Caki2 (cell line): ENCODE data around the gene BACH2. TPM values are rescaled to one million over a fixed set of nuclear protein-coding genes. Genes with fewer than 3 reads are reported as not detected.

Experiments
- DNase-seq: peaks from one replicate; pipeline ENCODE4 v3.0.0-alpha.2; 2015; ENCODE audit warnings: low read depth
- in situ Hi-C: cut with HindIII; loops from 2 replicates; pipeline ENCODE4 v1.10.0; 2016; ENCODE audit warnings: low sequenced_read_pairs, low pct_unique_long_range_greater_than_20kb, mixed read lengths
- total RNA-seq: library from RNA; depleted of rRNA; stranded (reverse); fragments of >200 nt; shearing (Covaris generic); gene quantifications from 2 replicates; pipeline ENCODE4 v1.2.3, GENCODE V29; 2014; ENCODE audit warnings: low replicate concordance

Gene BACH2
- total RNA-seq, 1 experiment from 2014 or later: 8.1 TPM

DNA sequence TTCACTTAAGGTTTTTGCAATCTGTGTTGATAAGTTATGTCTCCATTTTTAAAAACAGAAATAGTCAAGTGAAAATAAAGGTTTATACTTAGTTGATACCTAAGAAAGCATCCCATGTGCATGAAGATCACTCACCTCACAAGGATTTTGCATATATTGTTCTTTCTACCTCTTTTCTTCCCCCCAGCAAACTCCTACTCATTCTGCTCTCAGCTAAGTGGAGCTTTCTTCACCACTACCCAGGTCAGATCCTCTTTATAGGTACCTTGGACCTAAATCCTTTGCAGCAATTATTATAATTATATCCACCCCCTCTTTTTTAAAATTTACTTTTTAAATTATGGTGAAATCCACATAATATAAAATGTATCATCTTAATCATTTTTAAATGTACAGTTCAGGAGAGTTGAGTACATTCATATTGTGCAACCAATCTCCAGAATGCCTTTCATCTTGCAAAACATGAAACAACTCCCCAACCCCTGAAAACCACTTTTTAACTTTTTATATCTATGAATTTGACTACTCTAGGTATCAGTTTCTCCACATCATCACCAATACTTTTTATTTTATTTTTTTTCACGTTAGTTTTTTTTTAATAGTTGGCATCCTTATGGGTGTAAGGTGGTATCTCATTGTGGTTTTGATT lies 9.3 kb upstream of the BACH2 start:
- in situ Hi-C loops: no loop called here

DNA sequence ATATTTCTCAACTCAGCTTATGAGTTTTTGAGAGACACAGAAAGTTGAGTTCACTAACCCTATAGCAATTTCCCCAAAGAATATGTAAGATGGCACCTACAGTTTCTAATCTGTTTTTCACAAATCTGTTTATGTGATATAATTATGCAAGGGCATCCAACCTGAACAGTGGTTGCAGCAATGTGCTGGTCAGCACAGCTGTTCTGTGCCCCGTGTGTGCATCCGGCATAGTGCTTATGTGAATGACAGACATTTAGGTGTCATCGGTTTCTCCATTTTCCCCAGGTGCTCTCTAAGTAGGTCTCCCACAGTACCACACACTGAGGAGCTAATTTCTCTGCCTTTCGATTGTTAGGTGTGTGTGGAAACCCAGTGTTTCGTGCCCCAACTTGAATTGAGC lies 7.7 kb upstream of the BACH2 start:
- in situ Hi-C loops: no loop called here

More for the DNA sequence above, 9.3 kb upstream of the BACH2 start:
- DNase-seq: no peak

DNA sequence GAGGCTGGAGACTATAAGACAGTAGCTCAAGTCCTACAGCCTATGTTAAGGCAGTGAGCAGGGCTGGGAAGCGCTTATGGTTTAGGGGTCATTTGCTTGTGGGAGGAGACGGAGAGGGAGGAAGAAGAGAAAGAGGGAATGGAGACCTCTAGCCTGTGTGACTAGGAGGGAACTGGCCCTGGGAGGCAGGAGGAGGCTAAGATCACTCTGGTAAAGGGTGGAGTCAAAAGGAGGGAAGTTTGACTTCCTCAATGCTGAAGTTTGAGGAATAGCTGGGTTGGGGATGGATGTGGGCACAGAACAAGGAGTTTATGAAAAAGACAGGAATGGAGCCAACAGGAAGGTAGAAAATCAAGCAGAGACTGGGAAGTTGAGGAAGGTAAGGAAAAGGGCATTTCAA lies 6.4 kb upstream of the BACH2 start:
- in situ Hi-C loops: no loop called here

More for the DNA sequence above, 7.7 kb upstream of the BACH2 start:
- no peak for DNase-seq

DNA sequence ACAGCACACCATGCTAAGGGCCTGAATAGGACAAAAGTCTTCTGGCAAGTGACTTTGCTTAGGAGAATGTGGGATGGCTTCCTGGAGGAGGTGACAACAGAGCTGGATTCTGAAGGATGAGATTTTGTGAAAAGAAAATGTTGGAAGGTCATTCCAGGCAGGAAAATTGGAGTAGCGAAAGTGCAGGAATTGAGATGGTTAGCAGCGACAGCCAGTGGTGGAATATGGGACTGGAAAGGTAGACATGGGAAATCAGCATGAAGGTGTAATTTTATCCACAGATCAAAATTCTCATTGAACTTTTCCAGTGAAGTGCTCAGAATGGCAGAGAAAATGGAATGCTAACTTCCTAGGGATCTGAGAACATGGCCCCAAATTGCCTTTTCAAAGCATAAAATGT lies 5.7 kb upstream of the BACH2 start:
- in situ Hi-C loops: no loop called here
- DNase-seq: no peak

More for the DNA sequence above, 6.4 kb upstream of the BACH2 start:
- no peak for DNase-seq

DNA sequence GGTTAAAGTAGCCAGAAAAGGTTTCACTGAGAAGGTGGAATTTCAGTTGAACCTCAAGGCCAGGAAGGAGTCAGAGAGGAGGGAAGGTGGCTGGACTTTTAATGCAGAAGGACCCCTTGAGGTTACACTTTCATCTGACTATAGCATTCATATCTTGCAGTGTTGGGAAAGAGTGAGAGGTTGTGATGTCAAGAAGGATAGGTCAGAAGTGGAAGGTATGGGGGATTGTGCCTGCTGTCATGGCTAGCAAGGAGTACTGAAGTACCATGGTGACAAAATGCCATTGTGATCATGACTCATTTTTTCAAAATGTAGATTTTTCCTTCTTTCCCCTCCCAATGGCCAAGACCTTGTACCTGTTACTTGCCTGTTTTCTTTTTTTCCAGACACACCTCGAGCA lies 5.2 kb upstream of the BACH2 start:
- in situ Hi-C loops: no loop called here
- no peak for DNase-seq

DNA sequence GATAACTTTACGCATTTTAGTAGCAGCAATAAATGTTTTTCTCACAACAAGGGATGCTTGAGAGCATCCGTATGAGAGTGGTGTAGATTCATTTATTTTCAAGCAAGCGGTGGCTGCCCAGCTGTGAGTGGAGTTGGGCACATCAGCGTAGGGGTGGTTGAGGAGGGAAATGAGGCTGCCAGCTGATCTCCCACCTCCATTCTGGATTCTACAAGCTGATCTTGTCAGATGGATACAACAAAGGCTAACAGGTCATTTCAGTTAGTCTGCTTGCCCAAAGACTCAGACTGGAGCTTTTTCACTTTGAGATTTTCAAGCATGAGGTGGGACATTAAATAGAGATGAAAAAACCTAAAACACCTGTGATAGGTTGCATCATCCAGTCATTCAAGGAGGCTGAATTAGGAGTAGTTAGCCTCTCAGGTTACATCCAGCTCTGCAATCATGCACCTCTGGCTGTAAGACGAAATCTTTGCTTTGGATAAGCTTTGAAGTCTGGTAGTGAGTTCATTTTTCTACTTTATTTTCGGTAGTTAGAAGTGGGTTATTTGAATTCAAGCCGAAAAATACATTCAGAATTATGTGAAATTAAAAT lies 1.9 kb upstream of the BACH2 start:
- in situ Hi-C loops: loop anchor here (25.0 kb wide), 1 partner anchor 311 kb away; no protein-coding TSS in a partner anchor
- DNase-seq: no peak

DNA sequence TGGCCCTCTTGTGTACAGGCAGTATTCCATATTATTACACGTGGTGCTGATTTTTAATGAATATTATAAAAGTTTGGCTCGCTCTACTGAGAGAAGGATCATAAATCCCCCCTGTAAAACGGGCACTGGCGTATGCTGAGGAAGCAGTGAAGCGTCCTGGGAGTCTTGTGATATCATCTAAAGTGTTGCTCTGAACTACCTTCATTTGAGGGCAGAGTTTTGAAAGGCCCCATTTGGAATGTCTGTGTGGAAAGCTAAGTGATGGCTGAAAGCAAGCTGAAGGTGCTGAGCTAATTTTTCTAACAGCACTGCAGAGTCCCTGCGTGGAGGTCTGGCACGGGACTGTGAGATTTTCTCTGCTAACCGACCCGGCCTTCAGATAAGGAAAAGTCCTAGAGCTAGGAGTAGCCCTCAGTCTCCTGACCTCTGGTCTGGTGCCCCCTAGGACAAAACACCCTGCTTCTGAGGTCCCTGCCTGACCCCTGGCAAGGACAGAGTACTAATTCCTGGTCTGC lies 1.3 kb upstream of the BACH2 start:
- no peak for DNase-seq
- in situ Hi-C loops: loop anchor here (25.0 kb wide), 1 partner anchor 311 kb away; no protein-coding TSS in a partner anchor

DNA sequence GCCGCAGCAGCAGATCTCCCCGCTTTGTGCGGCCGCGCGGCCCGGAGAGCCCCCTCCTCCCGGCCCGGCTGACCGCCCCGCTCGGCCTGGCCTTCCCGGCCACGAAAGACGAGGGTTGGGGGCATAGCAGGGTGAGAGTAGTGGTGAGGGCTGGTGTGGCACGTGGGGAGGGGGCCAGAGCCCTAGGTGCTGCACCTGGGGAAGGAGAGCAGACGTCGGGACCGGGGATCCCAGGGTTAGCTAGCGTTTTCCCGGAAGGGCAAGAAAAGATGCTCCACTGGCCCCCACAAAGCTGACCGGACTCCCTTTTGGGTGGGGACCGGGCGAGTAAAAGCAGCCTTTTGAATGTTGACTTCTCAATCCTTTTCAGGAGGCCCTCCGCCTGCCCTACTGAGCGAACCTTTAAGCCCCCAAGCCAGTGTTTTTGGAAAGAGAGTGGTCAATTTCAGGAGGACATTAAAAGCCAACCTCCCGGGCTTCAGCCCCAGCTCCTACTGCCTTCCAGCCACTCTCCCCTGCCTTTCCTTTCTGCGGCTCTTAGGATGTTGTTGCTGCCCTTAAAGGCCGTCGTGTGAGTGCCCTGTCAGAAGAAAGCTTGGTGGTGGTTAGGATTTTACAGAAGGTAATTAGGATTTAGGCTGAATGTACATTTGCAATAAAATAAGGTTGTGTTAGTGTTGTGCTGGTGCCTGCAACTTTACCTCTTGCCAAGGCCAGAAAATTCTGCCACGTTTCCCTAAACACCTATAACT lies 648 bp upstream of the BACH2 start:
- in situ Hi-C loops: loop anchor here (25.0 kb wide), 1 partner anchor 310 kb away; no protein-coding TSS in a partner anchor
- peak; percentile 8 for DNase-seq

DNA sequence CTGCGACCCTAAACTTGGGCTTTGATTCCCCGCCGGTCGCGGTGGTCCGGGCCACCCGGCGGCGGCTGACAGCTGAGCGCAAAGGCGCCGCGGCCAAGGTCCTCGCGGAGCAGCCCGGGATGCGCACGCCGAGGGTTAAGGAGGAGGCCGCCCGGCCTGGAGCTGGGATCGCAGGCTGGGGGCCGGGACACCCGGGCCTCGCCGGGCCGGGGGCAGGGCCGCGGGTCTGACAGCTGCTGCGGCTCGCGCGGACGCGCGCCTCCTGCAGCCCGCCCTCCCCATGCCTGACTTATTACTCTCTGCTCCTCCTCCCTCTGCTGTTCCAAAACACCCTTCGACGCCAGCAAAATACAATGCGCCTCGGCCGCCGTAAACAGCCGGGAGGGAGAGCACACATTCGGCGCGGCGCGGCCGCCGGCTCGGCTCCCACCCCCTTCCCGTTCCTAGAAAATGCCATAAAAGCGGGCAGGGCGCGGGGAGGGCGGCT lies 746 bp downstream of the BACH2 start:
- in situ Hi-C loops: loop anchor here (25.0 kb wide), 1 partner anchor 309 kb away; no protein-coding TSS in a partner anchor
- peak; percentile 74 for DNase-seq

DNA sequence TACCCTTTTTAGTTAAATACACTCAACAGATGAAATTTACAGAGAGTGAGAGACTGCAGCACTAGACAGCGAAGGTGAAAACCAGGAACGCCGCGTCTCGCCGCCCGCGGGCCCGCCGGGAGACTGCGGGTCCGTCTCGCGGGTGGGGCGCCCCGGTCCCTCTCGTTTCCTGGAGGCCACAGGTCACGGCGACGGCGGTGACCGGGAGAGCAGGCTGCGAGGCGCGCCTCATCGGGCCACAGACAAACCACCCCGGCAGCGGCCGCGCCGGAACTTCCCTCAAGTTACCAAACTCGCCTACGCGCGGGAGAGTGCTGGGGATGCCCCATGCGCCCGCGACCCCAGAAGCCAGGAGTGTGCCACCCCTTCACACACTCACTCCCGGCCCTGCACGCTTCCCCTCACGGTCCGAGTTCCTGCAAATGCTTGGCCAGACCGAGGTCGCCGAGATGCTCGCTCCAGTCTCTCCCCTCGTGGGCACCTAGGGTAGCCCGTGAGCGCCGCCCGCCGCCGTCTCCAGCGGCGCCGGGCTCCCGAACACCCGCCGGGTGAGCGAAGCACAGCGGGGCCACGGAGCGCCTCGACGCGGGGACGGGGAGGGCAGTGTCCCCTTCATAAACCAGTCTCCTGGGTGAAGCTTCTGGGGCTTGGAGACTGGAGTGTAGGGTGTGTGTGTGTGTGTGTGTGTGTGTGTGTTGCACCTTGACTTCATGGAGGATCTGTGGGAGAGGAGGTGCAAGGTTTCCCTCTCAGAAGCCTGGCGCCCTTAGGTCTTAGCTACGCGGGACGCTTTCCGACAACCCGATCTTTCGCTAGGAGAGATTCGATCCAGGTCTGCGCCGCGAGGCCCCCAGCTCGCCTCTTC lies 1.4 kb downstream of the BACH2 start:
- in situ Hi-C loops: loop anchor here (25.0 kb wide), 1 partner anchor 308 kb away; no protein-coding TSS in a partner anchor
- DNase-seq: peak; percentile 61

DNA sequence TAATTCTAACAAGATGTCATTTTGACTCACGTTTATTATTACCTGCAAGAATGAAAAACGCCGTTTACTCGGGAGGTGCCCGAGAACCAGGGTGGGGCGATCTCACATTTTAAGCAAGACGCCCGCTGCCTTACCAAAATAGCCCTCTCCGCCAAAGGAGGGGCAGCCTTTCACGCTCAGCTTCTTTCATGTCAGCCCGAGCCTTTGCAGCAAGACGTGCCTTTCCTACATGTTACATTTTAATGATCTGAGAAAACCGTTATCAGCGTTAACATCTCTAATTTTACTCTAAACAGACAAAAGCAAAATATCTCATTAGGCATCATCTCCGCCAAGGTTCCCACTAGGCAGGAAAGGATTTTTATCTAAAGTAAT lies 2.0 kb downstream of the BACH2 start:
- in situ Hi-C loops: loop anchor here (25.0 kb wide), 1 partner anchor 307 kb away; no protein-coding TSS in a partner anchor
- DNase-seq: no peak

DNA sequence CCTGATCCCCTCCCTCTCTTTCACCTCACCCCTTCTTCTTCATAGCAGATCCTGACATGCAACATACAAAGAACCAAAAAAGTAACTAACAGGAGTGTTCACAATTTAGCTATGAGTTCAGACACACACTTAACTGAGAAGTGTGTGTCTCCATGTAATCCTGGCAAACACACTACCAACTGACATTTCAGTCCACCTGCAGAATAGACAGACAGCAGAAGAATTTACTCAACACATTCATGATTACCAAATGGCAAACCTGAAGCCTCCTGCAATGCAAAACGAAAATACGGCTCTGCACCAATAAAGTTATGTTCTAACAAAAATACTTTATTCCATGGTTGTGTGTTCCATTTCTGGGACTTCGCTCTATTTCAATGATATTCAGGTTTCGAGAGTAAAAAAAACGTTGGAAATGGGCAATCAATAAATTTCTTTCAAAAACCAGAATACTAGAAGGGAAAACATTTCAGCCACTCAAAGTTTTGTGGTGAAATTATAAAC lies 2.6 kb downstream of the BACH2 start:
- in situ Hi-C loops: loop anchor here (25.0 kb wide), 1 partner anchor 307 kb away; no protein-coding TSS in a partner anchor
- no peak for DNase-seq

DNA sequence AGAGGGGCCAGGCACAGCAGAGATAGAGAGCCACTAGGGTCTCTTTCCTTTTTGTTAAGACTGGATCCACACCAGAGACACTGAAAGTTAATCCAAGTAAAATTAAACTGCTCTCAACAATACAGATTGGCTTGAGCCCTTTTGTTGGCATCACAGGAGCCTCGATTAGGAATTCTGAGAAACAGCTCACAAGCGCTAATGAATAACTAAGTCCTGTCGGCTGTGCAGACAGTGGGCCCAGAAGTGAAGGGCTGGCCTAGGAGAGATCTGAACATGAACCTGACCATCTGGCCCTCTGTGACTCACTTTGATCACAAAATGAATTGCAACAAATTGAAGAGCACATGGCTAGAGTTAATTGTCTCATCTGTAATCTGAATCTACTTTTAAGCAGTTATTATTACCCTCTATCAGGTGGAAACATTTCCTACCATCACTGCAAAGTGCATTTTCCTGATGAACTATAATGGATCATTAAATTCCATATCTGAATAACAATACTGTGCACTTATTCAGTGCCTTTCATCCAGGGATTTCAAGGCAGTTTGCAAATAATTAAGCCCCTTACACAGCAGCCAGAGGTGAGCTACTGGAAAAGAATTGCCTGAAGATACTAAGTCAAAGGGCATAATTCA lies 3.2 kb downstream of the BACH2 start:
- in situ Hi-C loops: loop anchor here (25.0 kb wide), 1 partner anchor 306 kb away; no protein-coding TSS in a partner anchor
- DNase-seq: peak; percentile 18

DNA sequence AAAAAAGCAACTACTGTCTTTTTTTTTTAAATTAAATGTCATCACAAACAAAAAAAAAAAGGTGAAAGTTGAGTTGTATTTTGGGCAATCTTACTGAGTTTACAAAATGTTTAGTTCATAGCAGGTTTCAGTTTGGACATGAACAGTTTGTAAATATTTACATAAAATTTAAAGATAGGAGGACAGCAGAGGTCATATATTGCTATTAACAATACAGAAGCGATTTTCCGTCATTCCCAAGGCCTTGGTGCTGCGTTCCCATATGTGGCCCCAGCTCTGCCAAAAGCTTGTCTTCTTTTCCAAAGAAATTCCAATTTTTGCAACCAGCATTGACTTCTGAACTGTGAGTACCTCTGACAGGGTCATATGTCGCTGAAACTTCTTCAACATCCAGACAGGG lies 5.1 kb downstream of the BACH2 start:
- no peak for DNase-seq
- in situ Hi-C loops: loop anchor here (25.0 kb wide), 1 partner anchor 304 kb away; no protein-coding TSS in a partner anchor

DNA sequence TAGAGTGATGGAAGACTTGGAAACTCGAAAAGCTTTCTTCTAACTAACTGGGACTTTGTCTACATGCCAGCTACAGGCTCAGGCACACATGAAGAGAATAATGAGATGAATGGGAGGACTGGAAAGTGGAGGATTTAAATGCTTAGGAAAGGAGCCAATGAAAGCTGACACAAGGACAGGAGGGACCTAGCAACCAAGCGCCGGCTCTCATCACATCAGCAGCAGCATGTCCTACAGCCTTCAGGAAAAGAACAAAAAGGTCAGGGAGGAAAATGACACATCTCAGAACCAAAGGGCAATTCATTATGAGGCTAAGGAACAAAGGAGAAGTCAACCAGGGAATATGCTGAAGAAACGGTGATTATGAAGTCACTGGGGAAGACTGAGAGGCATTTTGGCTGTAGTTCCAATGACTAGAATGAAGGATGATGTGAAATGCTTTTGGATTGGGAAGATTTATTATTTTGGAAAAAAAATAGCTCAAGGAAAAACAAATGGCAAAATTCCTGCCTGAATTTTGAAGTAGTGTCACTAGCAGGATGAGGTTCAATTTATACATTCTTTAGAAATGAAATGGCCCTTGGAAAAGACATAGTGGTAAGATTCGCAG lies 5.7 kb downstream of the BACH2 start:
- in situ Hi-C loops: loop anchor here (25.0 kb wide), 1 partner anchor 304 kb away; no protein-coding TSS in a partner anchor

DNA sequence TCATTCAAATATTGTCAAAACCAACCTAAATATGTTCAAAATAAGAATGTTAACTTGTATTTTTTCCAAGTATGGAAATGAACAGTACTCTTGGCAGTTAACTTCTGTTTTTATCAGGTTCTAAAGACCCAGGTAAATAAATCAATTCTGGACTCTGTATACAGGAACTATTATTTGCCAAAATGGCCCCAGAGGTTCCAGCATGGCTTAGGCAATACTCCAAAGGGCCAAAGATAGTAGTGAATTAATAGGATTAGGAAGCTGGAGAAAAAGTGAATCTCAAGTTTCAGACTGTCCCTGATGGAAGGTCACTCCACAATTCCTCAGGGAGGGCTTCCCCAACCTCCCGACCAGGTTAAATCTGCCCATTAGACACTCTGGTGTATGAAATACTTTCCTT lies 6.7 kb downstream of the BACH2 start:
- DNase-seq: no peak
- in situ Hi-C loops: loop anchor here (25.0 kb wide), 1 partner anchor 303 kb away; no protein-coding TSS in a partner anchor

More for the DNA sequence above, 5.7 kb downstream of the BACH2 start:
- no peak for DNase-seq
